ENCODE data around the gene KDM4B.

The KDM4B gene

DNA sequence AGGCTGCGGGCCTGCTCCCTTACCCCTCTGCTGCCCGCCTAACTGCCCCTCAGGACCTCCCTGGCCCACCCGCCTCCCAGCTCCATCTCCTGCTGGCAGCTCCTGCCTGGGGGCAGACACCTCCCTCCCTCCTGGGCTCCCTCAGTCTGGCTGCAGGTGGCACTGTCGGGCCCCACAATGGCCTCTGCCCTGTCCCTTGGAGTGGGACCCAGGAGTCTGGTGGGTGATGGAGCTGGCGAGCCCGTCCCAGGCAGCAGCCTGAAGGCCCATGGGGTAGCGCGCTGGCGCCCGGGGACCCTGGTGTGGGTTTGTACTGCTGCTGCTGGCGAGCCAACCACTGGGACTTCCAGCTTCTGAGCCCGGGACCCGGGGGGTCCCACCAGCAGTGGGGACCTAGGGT is 83.6 kb downstream of the KDM4B start:
- no peak for TF ChIP-seq GABPA (IDR thresholded peaks at IDR 0.05; ENCODE audit: low read depth)
- TF ChIP-seq, protein P1, sequence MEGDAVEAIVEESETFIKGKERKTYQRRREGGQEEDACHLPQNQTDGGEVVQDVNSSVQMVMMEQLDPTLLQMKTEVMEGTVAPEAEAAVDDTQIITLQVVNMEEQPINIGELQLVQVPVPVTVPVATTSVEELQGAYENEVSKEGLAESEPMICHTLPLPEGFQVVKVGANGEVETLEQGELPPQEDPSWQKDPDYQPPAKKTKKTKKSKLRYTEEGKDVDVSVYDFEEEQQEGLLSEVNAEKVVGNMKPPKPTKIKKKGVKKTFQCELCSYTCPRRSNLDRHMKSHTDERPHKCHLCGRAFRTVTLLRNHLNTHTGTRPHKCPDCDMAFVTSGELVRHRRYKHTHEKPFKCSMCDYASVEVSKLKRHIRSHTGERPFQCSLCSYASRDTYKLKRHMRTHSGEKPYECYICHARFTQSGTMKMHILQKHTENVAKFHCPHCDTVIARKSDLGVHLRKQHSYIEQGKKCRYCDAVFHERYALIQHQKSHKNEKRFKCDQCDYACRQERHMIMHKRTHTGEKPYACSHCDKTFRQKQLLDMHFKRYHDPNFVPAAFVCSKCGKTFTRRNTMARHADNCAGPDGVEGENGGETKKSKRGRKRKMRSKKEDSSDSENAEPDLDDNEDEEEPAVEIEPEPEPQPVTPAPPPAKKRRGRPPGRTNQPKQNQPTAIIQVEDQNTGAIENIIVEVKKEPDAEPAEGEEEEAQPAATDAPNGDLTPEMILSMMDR (IDR thresholded peaks at IDR 0.05; ENCODE audit: insufficient read depth, low read length) = no peak
- TF ChIP-seq SPI1 (IDR thresholded peaks at IDR 0.05; ENCODE audit: borderline replicate concordance, low read depth) = no peak
- TF ChIP-seq POLR2AphosphoS5 (IDR thresholded peaks at IDR 0.05; ENCODE audit: low read depth) = no peak
- TF ChIP-seq, protein P2, sequence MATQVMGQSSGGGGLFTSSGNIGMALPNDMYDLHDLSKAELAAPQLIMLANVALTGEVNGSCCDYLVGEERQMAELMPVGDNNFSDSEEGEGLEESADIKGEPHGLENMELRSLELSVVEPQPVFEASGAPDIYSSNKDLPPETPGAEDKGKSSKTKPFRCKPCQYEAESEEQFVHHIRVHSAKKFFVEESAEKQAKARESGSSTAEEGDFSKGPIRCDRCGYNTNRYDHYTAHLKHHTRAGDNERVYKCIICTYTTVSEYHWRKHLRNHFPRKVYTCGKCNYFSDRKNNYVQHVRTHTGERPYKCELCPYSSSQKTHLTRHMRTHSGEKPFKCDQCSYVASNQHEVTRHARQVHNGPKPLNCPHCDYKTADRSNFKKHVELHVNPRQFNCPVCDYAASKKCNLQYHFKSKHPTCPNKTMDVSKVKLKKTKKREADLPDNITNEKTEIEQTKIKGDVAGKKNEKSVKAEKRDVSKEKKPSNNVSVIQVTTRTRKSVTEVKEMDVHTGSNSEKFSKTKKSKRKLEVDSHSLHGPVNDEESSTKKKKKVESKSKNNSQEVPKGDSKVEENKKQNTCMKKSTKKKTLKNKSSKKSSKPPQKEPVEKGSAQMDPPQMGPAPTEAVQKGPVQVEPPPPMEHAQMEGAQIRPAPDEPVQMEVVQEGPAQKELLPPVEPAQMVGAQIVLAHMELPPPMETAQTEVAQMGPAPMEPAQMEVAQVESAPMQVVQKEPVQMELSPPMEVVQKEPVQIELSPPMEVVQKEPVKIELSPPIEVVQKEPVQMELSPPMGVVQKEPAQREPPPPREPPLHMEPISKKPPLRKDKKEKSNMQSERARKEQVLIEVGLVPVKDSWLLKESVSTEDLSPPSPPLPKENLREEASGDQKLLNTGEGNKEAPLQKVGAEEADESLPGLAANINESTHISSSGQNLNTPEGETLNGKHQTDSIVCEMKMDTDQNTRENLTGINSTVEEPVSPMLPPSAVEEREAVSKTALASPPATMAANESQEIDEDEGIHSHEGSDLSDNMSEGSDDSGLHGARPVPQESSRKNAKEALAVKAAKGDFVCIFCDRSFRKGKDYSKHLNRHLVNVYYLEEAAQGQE (IDR thresholded peaks at IDR 0.05; ENCODE audit: insufficient replicate concordance, low read depth) = no peak
- no peak for DNase-seq (ENCODE audit: low read depth in 1 of 2, low spot score in 1 of 2)

DNA sequence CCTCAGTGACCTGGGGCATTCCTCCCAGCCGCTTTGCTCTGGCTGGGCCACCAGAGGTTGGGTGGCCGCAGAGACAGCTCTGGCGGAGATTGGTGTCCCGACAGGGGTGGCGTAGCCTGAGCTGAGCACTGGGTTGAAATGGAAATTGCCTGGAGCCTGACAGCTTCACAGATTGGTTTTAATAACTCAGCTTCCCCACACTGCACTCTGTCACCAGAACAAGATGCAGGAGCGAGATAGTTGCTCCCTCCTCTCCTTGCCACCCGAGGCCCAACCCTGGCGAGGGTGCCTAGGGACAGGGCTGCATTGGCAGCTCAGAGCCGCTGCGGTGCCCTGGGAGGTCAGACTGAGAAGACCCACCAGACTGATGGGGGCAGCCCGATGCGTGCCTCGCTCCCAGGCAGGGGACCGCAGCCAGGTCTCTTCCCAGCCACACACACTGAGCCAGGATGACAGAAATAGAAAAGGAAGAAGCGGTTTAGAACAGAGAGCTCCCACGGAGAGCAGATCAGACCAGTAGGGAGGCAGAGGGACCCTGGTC is 84.1 kb downstream of the KDM4B start:
- no peaks in the 10 kb centered on the region for H3K27me3 ChIP-seq (ENCODE audit: insufficient read depth, poor library complexity, severe bottlenecking)
- TF ChIP-seq, protein P2 (IDR thresholded peaks at IDR 0.05; ENCODE audit: insufficient replicate concordance, low read depth) = no peak
- TF ChIP-seq GABPA (IDR thresholded peaks at IDR 0.05; ENCODE audit: low read depth) = no peak
- no peak for TF ChIP-seq POLR2AphosphoS5 (IDR thresholded peaks at IDR 0.05; ENCODE audit: low read depth)
- TF ChIP-seq, protein P1 (IDR thresholded peaks at IDR 0.05; ENCODE audit: insufficient read depth, low read length) = no peak
- no peak for TF ChIP-seq SPI1 (IDR thresholded peaks at IDR 0.05; ENCODE audit: borderline replicate concordance, low read depth)
- no peak for DNase-seq (ENCODE audit: low read depth in 1 of 2, low spot score in 1 of 2)
- no peak overlapping the region for H3K27ac ChIP-seq (replicated peaks)
- no peak overlapping the region for H3K4me3 ChIP-seq (replicated peaks; ENCODE audit: insufficient read depth, low read length)

More for the DNA sequence above, 83.6 kb downstream of the KDM4B start:
- Histone ChIP-seq H3K27me3 (ENCODE audit: insufficient read depth, poor library complexity, severe bottlenecking) (no peaks in the 10 kb centered on the region), H3K4me3 (replicated peaks; ENCODE audit: insufficient read depth, low read length) (no peak overlapping the region), H3K27ac (replicated peaks) (no peak overlapping the region)

DNA sequence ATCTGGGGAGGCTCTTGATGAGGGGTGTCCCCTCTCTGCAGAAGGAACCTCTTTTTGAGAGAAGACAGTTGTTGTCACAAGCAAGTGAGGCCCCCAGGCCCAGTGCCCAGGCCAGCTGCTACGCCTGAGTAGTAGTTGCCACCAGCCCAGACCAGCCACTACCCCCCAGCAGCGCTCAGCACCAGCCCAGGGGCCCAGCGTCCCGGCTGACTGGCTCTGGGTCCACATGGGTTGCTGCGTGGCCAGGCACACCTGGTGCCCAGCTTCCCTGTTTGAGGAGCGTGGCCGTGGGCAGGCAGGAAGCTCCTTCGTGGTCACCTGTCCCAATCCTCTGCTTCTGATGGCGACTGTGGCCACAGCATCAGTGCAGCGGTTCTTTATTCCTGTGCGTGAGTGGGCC is 84.7 kb downstream of the KDM4B start:
- Histone ChIP-seq H3K27me3 (ENCODE audit: insufficient read depth, poor library complexity, severe bottlenecking) (no peaks in the 10 kb centered on the region), H3K4me3 (replicated peaks; ENCODE audit: insufficient read depth, low read length) (no peak overlapping the region), H3K27ac (replicated peaks) (no peak overlapping the region)
- DNase-seq (ENCODE audit: low read depth in 1 of 2, low spot score in 1 of 2) = no peak
- TF ChIP-seq, protein P2 (IDR thresholded peaks at IDR 0.05; ENCODE audit: insufficient replicate concordance, low read depth) = no peak
- TF ChIP-seq POLR2AphosphoS5 (IDR thresholded peaks at IDR 0.05; ENCODE audit: low read depth) (no peak), SPI1 (IDR thresholded peaks at IDR 0.05; ENCODE audit: borderline replicate concordance, low read depth) (no peak), GABPA (IDR thresholded peaks at IDR 0.05; ENCODE audit: low read depth) (no peak)
- TF ChIP-seq, protein P1 (IDR thresholded peaks at IDR 0.05; ENCODE audit: insufficient read depth, low read length) = no peak
